Measurements from ENCODE around the gene ALKBH6.

ALKBH6 gene

GRCh38 chr19:35992907-35993765, 20.9 kb downstream of the ALKBH6 start:
- no peaks in the 10 kb centered on the region for H3K27me3 ChIP-seq (ENCODE audit: insufficient read depth, poor library complexity, severe bottlenecking)
- DNase-seq (ENCODE audit: low spot score) = no peak
- no peak overlapping the region for H3K27ac ChIP-seq (ENCODE audit: poor library complexity, severe bottlenecking)
- no peak for TF ChIP-seq CTCF (IDR thresholded peaks at IDR 0.05; ENCODE audit: poor library complexity, severe bottlenecking)
- peaks cover 11% of the 10 kb centered on the region for H3K36me3 ChIP-seq (ENCODE audit: low read depth)
- H3K4me3 ChIP-seq (ENCODE audit: severe bottlenecking) = no peak overlapping the region
- no peaks in the 10 kb centered on the region for H3K9me3 ChIP-seq (ENCODE audit: severe bottlenecking)
- H3K4me1 ChIP-seq (ENCODE audit: insufficient read depth, poor library complexity, severe bottlenecking) = peaks cover 3% of the 10 kb centered on the region
- no peak for ATAC-seq (ENCODE audit: low read depth)

- H3K9me3 ChIP-seq (ENCODE audit: severe bottlenecking) = no peaks in the 10 kb centered on the region
- H3K27me3 ChIP-seq (ENCODE audit: insufficient read depth, poor library complexity, severe bottlenecking) = peaks cover 4% of the 10 kb centered on the region
- H3K4me3 ChIP-seq (ENCODE audit: severe bottlenecking) = no peak overlapping the region
- no peak for DNase-seq (ENCODE audit: low spot score)
- no peak overlapping the region for H3K27ac ChIP-seq (ENCODE audit: poor library complexity, severe bottlenecking)
- H3K4me1 ChIP-seq (ENCODE audit: insufficient read depth, poor library complexity, severe bottlenecking) = peaks cover 3% of the 10 kb centered on the region
- TF ChIP-seq CTCF (IDR thresholded peaks at IDR 0.05; ENCODE audit: poor library complexity, severe bottlenecking) = no peak
- H3K36me3 ChIP-seq (ENCODE audit: low read depth) = 0 out of 2 replicates have a peak, but pooled peaks cover 6% of the 10 kb centered on the region
- no peak for ATAC-seq (ENCODE audit: low read depth)
Measured at GRCh38 chr19:35991731-35992450, 22.1 kb downstream of the ALKBH6 start.

- Histone ChIP-seq H3K36me3 (ENCODE audit: low read depth) (no peaks in the 10 kb centered on the region), H3K4me1 (ENCODE audit: insufficient read depth, poor library complexity, severe bottlenecking) (peaks cover 3% of the 10 kb centered on the region), H3K9me3 (ENCODE audit: severe bottlenecking) (no peaks in the 10 kb centered on the region), H3K4me3 (ENCODE audit: severe bottlenecking) (no peak overlapping the region), H3K27me3 (ENCODE audit: insufficient read depth, poor library complexity, severe bottlenecking) (peaks cover 11% of the 10 kb centered on the region), H3K27ac (ENCODE audit: poor library complexity, severe bottlenecking) (no peak overlapping the region)
- ATAC-seq (ENCODE audit: low read depth) = no peak
- TF ChIP-seq CTCF (IDR thresholded peaks at IDR 0.05; ENCODE audit: poor library complexity, severe bottlenecking) = no peak
- DNase-seq (ENCODE audit: low spot score) = no peak
Measured at GRCh38 chr19:35990771-35991730, 23.0 kb downstream of the ALKBH6 start.

GRCh38 chr19:35990156-35990555, 23.9 kb downstream of the ALKBH6 start:
- Histone ChIP-seq H3K27me3 (ENCODE audit: insufficient read depth, poor library complexity, severe bottlenecking) (peaks cover 11% of the 10 kb centered on the region), H3K9me3 (ENCODE audit: severe bottlenecking) (no peaks in the 10 kb centered on the region), H3K36me3 (ENCODE audit: low read depth) (no peaks in the 10 kb centered on the region), H3K27ac (ENCODE audit: poor library complexity, severe bottlenecking) (no peak overlapping the region), H3K4me3 (ENCODE audit: severe bottlenecking) (no peak overlapping the region), H3K4me1 (ENCODE audit: insufficient read depth, poor library complexity, severe bottlenecking) (peaks cover 3% of the 10 kb centered on the region)
- no peak for ATAC-seq (ENCODE audit: low read depth)
- no peak for DNase-seq (ENCODE audit: low spot score)
- TF ChIP-seq CTCF (IDR thresholded peaks at IDR 0.05; ENCODE audit: poor library complexity, severe bottlenecking) = no peak
